Endothelial cell (in vitro differentiated cells): ENCODE measurements around the gene GRAMD1A. TPM values are rescaled to one million over a fixed set of nuclear protein-coding genes. Genes with fewer than 3 reads are reported as not detected.

Experiments
- DNase-seq: peaks from one replicate; pipeline ENCODE4 v3.0.0; 2021; ENCODE audit warnings: low spot score
- H3K27ac Mint-ChIP-seq: one replicate; pipeline ENCODE4 v1.8.0; 2021; ENCODE audit warnings: mixed read lengths, inconsistent platforms; ENCODE audit not compliant: unreplicated experiment
- H3K27me3 Mint-ChIP-seq: one replicate; pipeline ENCODE4 v1.8.0; 2021; ENCODE audit warnings: mild to moderate bottlenecking, moderate library complexity, mixed read lengths, inconsistent platforms; ENCODE audit not compliant: unreplicated experiment
- H3K36me3 Mint-ChIP-seq: one replicate; pipeline ENCODE4 v1.8.0; 2021; ENCODE audit warnings: mild to moderate bottlenecking, low read depth, mixed read lengths, inconsistent platforms; ENCODE audit not compliant: unreplicated experiment
- H3K4me1 Mint-ChIP-seq: one replicate; pipeline ENCODE4 v1.8.0; 2021; ENCODE audit warnings: mild to moderate bottlenecking, mixed read lengths, inconsistent platforms; ENCODE audit not compliant: unreplicated experiment
- H3K4me3 Mint-ChIP-seq: one replicate; pipeline ENCODE4 v1.8.0; 2021; ENCODE audit warnings: mild to moderate bottlenecking, mixed read lengths, inconsistent platforms; ENCODE audit not compliant: unreplicated experiment
- H3K9me3 Mint-ChIP-seq: one replicate; pipeline ENCODE4 v1.8.0; 2021; ENCODE audit warnings: mixed read lengths, inconsistent platforms; ENCODE audit not compliant: unreplicated experiment
- total RNA-seq: library from RNA; stranded (reverse); fragmentation: NEBNext Ultra II Directional; extraction: Animal tissue kit (Norgen Biotek cat#: 25700); gene quantifications from one replicate; pipeline ENCODE4 v1.2.1, GENCODE V29; 2021; ENCODE audit not compliant: unreplicated experiment
- TF ChIP-seq, protein P1 (sequence below): fragments of 200-600 bp; sonication (generic); IDR thresholded peaks from one replicate; pipeline ENCODE4 v1.5.0; 2021; ENCODE audit warnings: antibody characterized with exemption; ENCODE audit not compliant: unreplicated experiment

Gene GRAMD1A
- total RNA-seq, 1 donor from 2014 or later, result 156 TPM

DNA sequence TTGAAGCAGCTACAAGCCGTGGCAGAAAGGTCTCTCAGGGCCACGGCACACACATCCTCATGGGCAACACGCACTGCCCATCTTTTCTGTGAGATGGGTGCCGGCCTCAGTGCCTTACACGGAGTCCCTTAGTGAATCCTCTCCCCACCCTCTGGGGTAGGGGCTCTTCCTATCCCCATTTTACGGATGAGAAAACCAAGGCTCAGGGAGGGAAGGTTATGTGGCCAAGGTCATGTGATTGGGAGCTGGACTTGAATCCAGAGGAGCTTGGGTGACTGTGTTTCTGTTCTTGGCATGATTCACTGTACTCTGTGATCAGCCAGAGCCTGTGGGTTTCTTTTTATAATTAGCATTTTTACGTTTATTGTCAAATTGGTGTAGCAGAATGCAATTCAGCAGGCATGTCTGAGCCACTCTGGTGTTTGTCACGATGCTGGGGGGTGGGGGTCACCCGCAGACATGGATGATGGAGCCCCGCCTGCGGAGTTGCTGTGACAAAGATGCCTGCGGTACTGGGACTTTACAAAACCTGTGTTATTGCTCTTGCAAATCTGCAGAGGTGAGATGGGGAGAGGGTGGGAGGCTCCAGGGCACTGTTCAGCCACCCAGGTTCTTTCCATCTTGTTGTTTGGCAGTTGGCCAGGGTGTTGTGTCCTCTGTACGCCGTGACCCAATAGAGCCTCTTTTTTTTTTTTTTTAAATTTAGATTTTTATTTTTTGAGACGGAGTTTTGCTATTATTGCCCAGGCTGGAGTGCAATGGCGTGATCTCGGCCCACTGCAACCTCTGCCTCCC lies 34.7 kb downstream of the GRAMD1A start:
- peaks cover 4% of the 10 kb centered on the region for H3K4me1 Mint-ChIP-seq
- no peak overlapping the region for H3K4me3 Mint-ChIP-seq
- TF ChIP-seq, protein P1, sequence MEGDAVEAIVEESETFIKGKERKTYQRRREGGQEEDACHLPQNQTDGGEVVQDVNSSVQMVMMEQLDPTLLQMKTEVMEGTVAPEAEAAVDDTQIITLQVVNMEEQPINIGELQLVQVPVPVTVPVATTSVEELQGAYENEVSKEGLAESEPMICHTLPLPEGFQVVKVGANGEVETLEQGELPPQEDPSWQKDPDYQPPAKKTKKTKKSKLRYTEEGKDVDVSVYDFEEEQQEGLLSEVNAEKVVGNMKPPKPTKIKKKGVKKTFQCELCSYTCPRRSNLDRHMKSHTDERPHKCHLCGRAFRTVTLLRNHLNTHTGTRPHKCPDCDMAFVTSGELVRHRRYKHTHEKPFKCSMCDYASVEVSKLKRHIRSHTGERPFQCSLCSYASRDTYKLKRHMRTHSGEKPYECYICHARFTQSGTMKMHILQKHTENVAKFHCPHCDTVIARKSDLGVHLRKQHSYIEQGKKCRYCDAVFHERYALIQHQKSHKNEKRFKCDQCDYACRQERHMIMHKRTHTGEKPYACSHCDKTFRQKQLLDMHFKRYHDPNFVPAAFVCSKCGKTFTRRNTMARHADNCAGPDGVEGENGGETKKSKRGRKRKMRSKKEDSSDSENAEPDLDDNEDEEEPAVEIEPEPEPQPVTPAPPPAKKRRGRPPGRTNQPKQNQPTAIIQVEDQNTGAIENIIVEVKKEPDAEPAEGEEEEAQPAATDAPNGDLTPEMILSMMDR, result no peak
- DNase-seq, result no peak
- H3K27ac Mint-ChIP-seq, result no peak overlapping the region
- no peaks in the 10 kb centered on the region for H3K9me3 Mint-ChIP-seq
- H3K36me3 Mint-ChIP-seq, result peaks cover 13% of the 10 kb centered on the region
- H3K27me3 Mint-ChIP-seq, result peaks cover 24% of the 10 kb centered on the region

DNA sequence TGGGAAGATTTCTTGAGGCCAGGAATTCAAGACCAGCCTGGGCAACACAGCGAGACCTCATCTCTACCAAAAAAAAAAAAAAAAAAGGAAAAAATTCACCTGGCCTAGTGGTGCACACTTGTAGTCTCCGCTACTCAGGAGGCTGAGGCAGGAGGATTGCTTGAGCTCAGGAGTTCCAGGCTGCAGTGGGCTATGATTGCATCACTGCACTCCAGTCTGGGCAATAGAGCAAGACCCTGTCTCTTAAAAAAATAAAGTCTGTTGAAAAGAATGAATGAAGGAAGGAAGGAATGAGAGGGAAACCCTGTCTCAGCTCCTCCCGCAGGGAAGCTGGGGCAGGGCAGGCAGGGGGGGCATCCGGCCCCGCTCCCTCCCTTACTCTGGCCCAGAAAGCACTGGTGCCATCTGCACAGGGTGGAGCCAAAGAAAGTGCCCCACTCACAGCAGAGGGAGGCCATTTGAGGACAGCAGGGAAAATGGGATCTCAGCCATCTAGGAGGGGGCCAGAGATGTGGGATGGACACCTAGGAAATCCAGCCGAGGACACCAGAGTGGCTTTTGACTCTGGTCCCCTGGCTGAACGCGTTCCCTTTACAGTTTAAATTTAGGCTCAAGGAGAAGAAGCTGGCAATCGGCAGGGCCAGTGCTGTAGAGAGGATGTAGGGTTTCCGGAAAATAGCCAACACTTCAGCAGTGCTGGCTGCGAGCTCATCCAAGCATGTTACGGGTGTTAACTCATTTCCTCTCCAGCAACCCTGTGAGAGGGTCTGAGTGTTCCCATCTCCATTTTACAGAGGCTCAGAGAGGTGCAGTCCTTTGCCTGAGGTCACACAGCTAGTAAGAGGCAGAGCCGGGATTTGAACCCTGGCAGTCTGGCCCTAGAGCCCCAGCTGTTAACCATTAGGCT lies 37.8 kb downstream of the GRAMD1A start:
- Mint-ChIP-seq H3K27ac (no peak overlapping the region), H3K4me1 (no peaks in the 10 kb centered on the region), H3K27me3 (peaks cover 11% of the 10 kb centered on the region), H3K9me3 (no peaks in the 10 kb centered on the region), H3K36me3 (peaks cover 5% of the 10 kb centered on the region), H3K4me3 (no peak overlapping the region)
- DNase-seq, result no peak
- TF ChIP-seq, protein P1, result no peak

DNA sequence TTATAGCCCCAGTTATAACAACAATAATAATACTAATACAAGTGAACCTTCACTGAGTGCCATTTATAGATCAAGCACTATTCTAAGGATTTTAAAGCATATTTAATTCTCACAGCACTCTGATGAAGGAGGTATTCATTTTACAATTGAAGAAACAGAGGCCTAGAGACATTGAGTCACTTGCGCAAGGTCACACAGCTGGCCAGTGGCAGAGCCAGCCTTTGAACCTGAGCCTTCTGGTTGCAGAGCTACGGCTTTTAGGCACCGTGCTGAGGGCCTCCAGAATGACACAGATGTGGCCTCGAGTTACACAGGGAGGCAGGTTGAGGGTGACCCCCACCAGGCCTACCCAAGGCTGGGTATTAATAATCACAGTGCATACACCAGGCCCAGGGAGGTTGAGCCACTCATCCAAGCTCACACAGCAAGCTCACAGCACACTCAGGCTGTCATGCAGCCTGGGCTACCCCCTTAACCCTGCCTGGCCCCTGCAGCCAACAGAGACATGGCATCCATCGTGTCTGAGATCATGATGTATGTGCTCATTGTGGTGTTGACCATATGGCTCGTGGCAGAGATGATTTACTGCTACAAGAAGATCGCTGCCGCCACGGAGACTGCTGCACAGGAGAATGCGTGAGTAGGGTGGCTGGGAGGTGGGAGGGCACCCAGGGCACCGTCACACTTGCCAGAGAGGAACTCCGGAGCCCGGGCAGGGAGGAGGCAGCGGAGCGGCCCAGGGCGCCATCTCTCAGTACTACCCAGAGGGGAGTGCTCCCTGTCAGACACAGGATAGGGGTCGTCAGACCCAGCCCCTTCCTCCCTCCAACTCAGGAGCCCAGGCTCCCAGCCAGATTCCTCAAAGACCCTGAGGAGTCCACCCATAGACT lies 38.7 kb downstream of the GRAMD1A start:
- no peaks in the 10 kb centered on the region for H3K36me3 Mint-ChIP-seq
- H3K27ac Mint-ChIP-seq, result no peak overlapping the region
- TF ChIP-seq, protein P1, result no peak
- H3K4me3 Mint-ChIP-seq, result no peak overlapping the region
- H3K4me1 Mint-ChIP-seq, result peaks cover 1% of the 10 kb centered on the region
- no peak for DNase-seq
- no peaks in the 10 kb centered on the region for H3K9me3 Mint-ChIP-seq
- H3K27me3 Mint-ChIP-seq, result peaks cover 11% of the 10 kb centered on the region

DNA sequence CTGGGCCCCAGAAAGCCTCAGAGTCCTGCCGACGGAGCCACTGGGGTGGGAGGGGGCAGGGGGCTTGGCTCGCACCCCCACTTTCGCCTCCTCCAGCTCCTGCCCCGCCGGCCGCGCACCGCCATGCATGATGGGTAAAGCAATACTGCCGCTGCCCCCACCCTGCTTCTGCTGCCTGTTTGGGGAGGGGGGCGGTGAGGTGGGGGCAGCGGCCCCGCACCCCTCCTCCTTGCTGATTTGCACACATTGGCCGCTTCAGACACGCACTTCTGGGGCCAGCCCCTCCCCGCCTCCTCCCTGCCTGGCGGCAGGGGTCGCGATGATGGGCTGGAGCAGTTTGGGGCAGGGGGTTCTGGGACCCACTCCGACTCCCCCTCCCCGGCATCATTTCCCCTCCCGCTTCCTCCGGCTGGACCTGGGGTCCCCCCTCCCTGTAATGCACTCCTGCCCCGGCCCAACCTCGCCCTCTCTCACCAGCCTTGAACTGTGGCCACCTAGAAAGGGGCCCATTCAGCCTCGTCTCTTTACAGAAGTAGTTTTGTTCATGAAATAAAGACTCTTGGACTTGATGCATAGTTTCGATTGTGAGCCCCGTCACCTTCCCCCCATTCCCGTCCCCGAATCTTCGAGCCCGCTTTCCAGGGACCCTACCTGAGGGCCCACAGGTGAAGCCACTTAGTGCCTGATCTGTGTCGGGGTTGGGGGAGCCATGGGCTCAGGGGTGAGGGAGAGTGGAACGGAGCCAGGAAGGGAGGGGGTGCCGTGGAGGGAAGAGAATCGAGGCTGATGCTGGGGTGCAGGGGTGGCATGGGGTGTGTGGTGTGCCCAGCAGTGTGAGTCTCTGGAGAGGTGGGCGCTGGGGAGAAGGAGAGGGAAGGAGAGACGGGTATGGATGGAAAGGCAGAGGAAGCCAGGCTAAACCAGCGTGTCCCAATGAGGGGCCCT lies 40.0 kb downstream of the GRAMD1A start:
- H3K9me3 Mint-ChIP-seq, result no peaks in the 10 kb centered on the region
- no peak overlapping the region for H3K27ac Mint-ChIP-seq
- H3K36me3 Mint-ChIP-seq, result no peaks in the 10 kb centered on the region
- TF ChIP-seq, protein P1, result no peak
- peaks cover 13% of the 10 kb centered on the region for H3K27me3 Mint-ChIP-seq
- H3K4me3 Mint-ChIP-seq, result no peak overlapping the region
- H3K4me1 Mint-ChIP-seq, result peaks cover 10% of the 10 kb centered on the region
- no peak for DNase-seq
